DND-41 (cell line): ENCODE measurements around the gene GTF2H3.

Experiments used
- ATAC-seq: fragments of 200-7000 bp; cut with Tn5 transposase; 3 replicates; pipeline ENCODE4 v1.9.1; 2021; ENCODE audit warnings: low read depth; ENCODE audit not compliant: insufficient read depth
- DNase-seq: peaks from one replicate; pipeline ENCODE4 v3.0.0-alpha.2; 2020
- H2AFZ ChIP-seq: 2 replicates; pipeline ENCODE4 v1.6.0; 2012; ENCODE audit warnings: low read depth, low read length
- H3K27ac ChIP-seq: 2 replicates; pipeline ENCODE4 v1.5.1; 2012; ENCODE audit warnings: low read length, inconsistent platforms
- H3K27me3 ChIP-seq: fragments of 200-600 bp; sonication (generic); 2 replicates; pipeline ENCODE4 v1.6.0; 2012; ENCODE audit warnings: low read length, mild to moderate bottlenecking, inconsistent platforms; ENCODE audit not compliant: insufficient read depth, poor library complexity
- H3K36me3 ChIP-seq: 2 replicates; pipeline ENCODE4 v1.5.1; 2012; ENCODE audit warnings: low read length, inconsistent platforms; ENCODE audit not compliant: insufficient read depth
- H3K4me1 ChIP-seq: 2 replicates; pipeline ENCODE4 v1.5.1; 2012; ENCODE audit warnings: mild to moderate bottlenecking, low read length; ENCODE audit not compliant: insufficient read depth
- H3K4me2 ChIP-seq: 2 replicates; pipeline ENCODE4 v1.6.0; 2012; ENCODE audit warnings: mild to moderate bottlenecking, moderate library complexity, low read length, inconsistent platforms; ENCODE audit not compliant: insufficient read depth
- H3K4me3 ChIP-seq, 2 experiments: fragments of 200-600 bp in 1 of 2; shearing (Covaris generic) in 1 of 2; 2 replicates each; pipeline ENCODE4 v1.5.1; 2012 to 2016; ENCODE audit warnings: inconsistent platforms in 2 of 2, low read length in 2 of 2, mild to moderate bottlenecking in 2 of 2, low read depth in 1 of 2, moderate library complexity in 1 of 2
- H3K79me2 ChIP-seq: 2 replicates; pipeline ENCODE4 v1.6.0; 2012; ENCODE audit warnings: low read length, inconsistent platforms; ENCODE audit not compliant: insufficient read depth
- H3K9ac ChIP-seq: 2 replicates; pipeline ENCODE4 v1.6.0; 2012; ENCODE audit warnings: low read depth, mild to moderate bottlenecking, inconsistent platforms, low read length, moderate library complexity
- H3K9me3 ChIP-seq: 2 replicates; pipeline ENCODE4 v1.5.1; 2012; ENCODE audit warnings: low read length, moderate library complexity, mild to moderate bottlenecking, inconsistent platforms; ENCODE audit not compliant: insufficient read depth, severe bottlenecking
- H4K20me1 ChIP-seq: 2 replicates; pipeline ENCODE4 v1.6.0; 2012; ENCODE audit warnings: low read length; ENCODE audit not compliant: insufficient read depth
- CTCF ChIP-seq: IDR thresholded peaks from 2 replicates; pipeline ENCODE4 v1.5.1; 2012; ENCODE audit warnings: borderline replicate concordance, low read length, moderate library complexity, mild to moderate bottlenecking; ENCODE audit not compliant: poor library complexity, severe bottlenecking; ENCODE audit errors: extremely low read depth
- EZH2 ChIP-seq: IDR thresholded peaks from 3 replicates; pipeline ENCODE4 v1.6.1; 2012; ENCODE audit warnings: borderline replicate concordance, low read depth, mild to moderate bottlenecking, moderate library complexity, low read length, inconsistent platforms; ENCODE audit not compliant: severe bottlenecking

GTF2H3 gene

GRCh38 chr12:123654129-123654701 lies 20.6 kb downstream of the GTF2H3 start:
- H2AFZ ChIP-seq = no peak overlapping the region
- H3K36me3 ChIP-seq = peaks cover 74% of the 10 kb centered on the region
- DNase-seq (no peak), ATAC-seq (no peak)
- no peak overlapping the region for H3K4me3 ChIP-seq
- H3K4me1 ChIP-seq = no peaks in the 10 kb centered on the region
- no peak overlapping the region for H3K9ac ChIP-seq
- H3K9me3 ChIP-seq = no peaks in the 10 kb centered on the region
- H3K27ac ChIP-seq = no peak overlapping the region
- H3K27me3 ChIP-seq = no peaks in the 10 kb centered on the region
- no peaks in the 10 kb centered on the region; the same call in 1 of the 2 replicates for H4K20me1 ChIP-seq
- peaks cover 1% of the 10 kb centered on the region; the same call in 1 of the 2 replicates for H3K79me2 ChIP-seq
- TF ChIP-seq CTCF = no peak
- no peak for TF ChIP-seq EZH2
- no peak overlapping the region for H3K4me2 ChIP-seq

DNA sequence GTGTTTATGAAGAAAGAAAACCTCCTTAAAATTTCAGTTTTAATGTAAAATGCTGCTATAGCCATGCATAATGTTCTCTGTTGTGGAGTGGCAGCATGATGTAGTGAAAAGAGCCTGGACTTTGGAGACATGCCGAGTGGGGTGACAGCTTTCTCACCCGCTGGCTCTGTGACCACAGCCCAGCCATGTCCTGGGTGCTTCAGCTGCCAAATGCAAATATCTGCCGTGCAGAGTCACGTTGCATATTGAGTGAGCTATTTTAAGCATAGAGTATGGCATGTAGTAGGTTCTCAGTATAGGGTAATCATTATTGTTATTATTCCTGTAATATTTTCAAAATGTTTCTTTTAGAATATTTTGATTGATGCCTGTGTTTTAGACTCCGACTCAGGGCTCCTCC lies 21.8 kb downstream of the GTF2H3 start:
- Histone ChIP-seq H3K4me2 (no peak overlapping the region), H3K4me3 (no peak overlapping the region), H3K9me3 (no peaks in the 10 kb centered on the region), H3K79me2 (no peaks in the 10 kb centered on the region), H2AFZ (no peak overlapping the region), H4K20me1 (no peaks in the 10 kb centered on the region), H3K36me3 (peaks cover 72% of the 10 kb centered on the region), H3K27me3 (no peaks in the 10 kb centered on the region), H3K4me1 (no peaks in the 10 kb centered on the region), H3K27ac (no peak overlapping the region), H3K9ac (no peak overlapping the region)
- no peak for DNase-seq
- ATAC-seq = no peak
- TF ChIP-seq EZH2 = no peak
- TF ChIP-seq CTCF = no peak

GRCh38 chr12:123656392-123656791 lies 22.8 kb downstream of the GTF2H3 start:
- no peak for ATAC-seq
- TF ChIP-seq CTCF = no peak
- TF ChIP-seq EZH2 = no peak

More at GRCh38 chr12:123656392-123656791, 22.8 kb downstream of the GTF2H3 start:
- DNase-seq = no peak
- Histone ChIP-seq H3K27me3 (no peaks in the 10 kb centered on the region), H3K4me1 (no peaks in the 10 kb centered on the region), H4K20me1 (no peaks in the 10 kb centered on the region), H3K9me3 (no peaks in the 10 kb centered on the region), H3K79me2 (no peaks in the 10 kb centered on the region), H3K36me3 (peaks cover 69% of the 10 kb centered on the region), H2AFZ (no peak overlapping the region), H3K9ac (no peak overlapping the region), H3K27ac (no peak overlapping the region), H3K4me2 (no peak overlapping the region), H3K4me3 (no peak overlapping the region)
